HCT116 (cell line): ENCODE data around the gene VCAN. TPM values are rescaled to one million over a fixed set of nuclear protein-coding genes. Genes with fewer than 3 reads are reported as not detected.

Experiments used
- ATAC-seq: fragments of 200-7000 bp; cut with Tn5 transposase; 2 replicates; pipeline ENCODE4 v1.9.1; 2020; ENCODE audit warnings: mild to moderate bottlenecking, moderate library complexity
- BruUV-seq: library from RNA; stranded (reverse); fragments of 400-500 nt; replicated peaks from 2 replicates; lab custom pipeline; 2021; lab: Mats Ljungman, UMichigan
- CTCF ChIA-PET: fragments of 300-600 bp; sonication (Branson Sonifier 250); formaldehyde crosslinking; loops from one replicate; lab custom pipeline; 2021; ENCODE audit warnings: antibody characterized with exemption; lab: Charles Lee
- POLR2A ChIA-PET: fragments of 300-600, 350-600 bp; sonication (Branson Sonifier 250); formaldehyde crosslinking; loops from one replicate; lab custom pipeline; 2021; ENCODE audit warnings: antibody characterized with exemption; lab: Charles Lee
- RAD21 ChIA-PET, 2 experiments: fragments of 300-600 bp; sonication (Branson Sonifier 250); formaldehyde crosslinking; loops; one replicate each; lab custom pipeline; 2023; ENCODE audit warnings: low total read pairs in 2 of 2; ENCODE audit not compliant: uncharacterized antibody in 2 of 2, unreplicated experiment in 2 of 2, low non-redundant PET in 1 of 2; lab: Charles Lee
- DNase-seq: peaks from one replicate; pipeline ENCODE4 v3.0.0-alpha.2; 2010; ENCODE audit warnings: low read depth, low spot score
- H2AFZ ChIP-seq: fragments of 200-600 bp; shearing (Covaris generic), sonication (generic); 2 replicates; pipeline ENCODE4 v1.6.1; 2017; ENCODE audit warnings: low read depth, mixed run types, mixed read lengths, antibody characterized with exemption, low read length; ENCODE audit not compliant: poor library complexity, severe bottlenecking
- H3K27ac ChIP-seq: 2 replicates; pipeline ENCODE4 v1.5.1; 2012; ENCODE audit warnings: low read depth, low read length
- H3K27me3 ChIP-seq: fragments of 200-600 bp; sonication (generic); 2 replicates; pipeline ENCODE4 v1.6.1; 2016; ENCODE audit warnings: mixed run types, low read length, mixed read lengths; ENCODE audit not compliant: insufficient read depth
- H3K36me3 ChIP-seq, 2 experiments: fragments of 200-500 bp in 1 of 2; fragments of 200-600 bp in 1 of 2; sonication (Bioruptor generic) in 1 of 2; sonication (generic) in 1 of 2; 2 replicates each; pipeline versions ENCODE4 v1.5.1 to v1.6.1; 2014 to 2016; ENCODE audit warnings: low read length in 2 of 2, inconsistent platforms in 1 of 2, mixed read lengths in 1 of 2, mixed run types in 1 of 2; ENCODE audit not compliant: insufficient read depth in 2 of 2, control insufficient read depth in 1 of 2
- H3K4me1 ChIP-seq, 2 experiments: fragments of 200-600 bp in 1 of 2; sonication (generic) in 1 of 2; 2 replicates each; pipeline versions ENCODE4 v1.5.1 to v1.6.1; 2012 to 2017; ENCODE audit warnings: low read length in 2 of 2, inconsistent platforms in 1 of 2, mild to moderate bottlenecking in 1 of 2, mixed read lengths in 1 of 2, mixed run types in 1 of 2, moderate library complexity in 1 of 2; ENCODE audit not compliant: insufficient read depth in 2 of 2, control insufficient read depth in 1 of 2
- H3K4me2 ChIP-seq: fragments of 200-600 bp; sonication (generic); 2 replicates; pipeline ENCODE4 v1.6.1; 2017; ENCODE audit warnings: mixed run types, low read length, mixed read lengths
- H3K4me3 ChIP-seq, 2 experiments: fragments of 200-600 bp in 1 of 2; sonication (generic) in 1 of 2; replicated peaks in 1 of 2; 2 replicates each; pipeline ENCODE4 v1.5.1; 2011 to 2016; ENCODE audit warnings: low read length in 2 of 2, control low read depth in 1 of 2, low read depth in 1 of 2, mild to moderate bottlenecking in 1 of 2, mixed read lengths in 1 of 2, mixed run types in 1 of 2
- H3K79me2 ChIP-seq: fragments of 200-600 bp; sonication (generic); 2 replicates; pipeline ENCODE4 v1.6.1; 2017; ENCODE audit warnings: mild to moderate bottlenecking, mixed run types, low read length, moderate library complexity, mixed read lengths; ENCODE audit not compliant: insufficient read depth
- H3K9ac ChIP-seq: fragments of 200-600 bp; sonication (generic); 2 replicates; pipeline ENCODE4 v1.6.1; 2016; ENCODE audit warnings: low read length, mixed read lengths
- H3K9me2 ChIP-seq: fragments of 200-600 bp; sonication (generic), shearing (Covaris generic); 2 replicates; pipeline ENCODE4 v1.6.1; 2017; ENCODE audit warnings: mixed run types, mild to moderate bottlenecking, moderate library complexity; ENCODE audit not compliant: insufficient read depth
- H3K9me3 ChIP-seq, 2 experiments: fragments of 200-500 bp in 1 of 2; fragments of 200-600 bp in 1 of 2; sonication (Bioruptor generic) in 1 of 2; sonication (generic) in 1 of 2; 2 replicates each; pipeline ENCODE4 v1.6.1; 2014 to 2017; ENCODE audit warnings: low read length in 2 of 2, mixed read lengths in 2 of 2, inconsistent platforms in 1 of 2, low read depth in 1 of 2, mild to moderate bottlenecking in 1 of 2, mixed run types in 1 of 2, moderate library complexity in 1 of 2; ENCODE audit not compliant: control insufficient read depth in 1 of 2, insufficient read depth in 1 of 2
- H4K20me1 ChIP-seq: fragments of 200-600 bp; sonication (generic), shearing (Covaris generic); 2 replicates; pipeline ENCODE4 v1.6.1; 2017; ENCODE audit warnings: mixed run types, mild to moderate bottlenecking, moderate library complexity; ENCODE audit not compliant: insufficient read depth
- ATF3 ChIP-seq: IDR thresholded peaks from 2 replicates; pipeline ENCODE4 v1.6.1; 2012
- CBX3 ChIP-seq: IDR thresholded peaks from 2 replicates; pipeline ENCODE4 v1.6.1; 2012; ENCODE audit warnings: low read depth
- CEBPB ChIP-seq: IDR thresholded peaks from 2 replicates; pipeline ENCODE4 v1.6.1; 2012; ENCODE audit warnings: low read depth
- ELF1 ChIP-seq: IDR thresholded peaks from 2 replicates; pipeline ENCODE4 v1.6.1; 2012; ENCODE audit warnings: low read depth, borderline replicate concordance
- EZH2 ChIP-seq: fragments of 200-600 bp; sonication (generic); IDR thresholded peaks from 2 replicates; pipeline ENCODE4 v1.6.1; 2017; ENCODE audit warnings: antibody characterized with exemption, mixed run types
- EZH2phosphoT487 ChIP-seq: fragments of 200-600 bp; IDR thresholded peaks from 2 replicates; pipeline ENCODE4 v1.6.1; 2018; ENCODE audit warnings: antibody characterized with exemption, borderline replicate concordance
- POLR2A ChIP-seq: IDR thresholded peaks from 2 replicates; pipeline ENCODE4 v1.7.0; 2011; ENCODE audit warnings: borderline replicate concordance; ENCODE audit not compliant: insufficient read depth, insufficient read length; ENCODE audit errors: extremely low read depth
- POLR2AphosphoS5 ChIP-seq: IDR thresholded peaks from 2 replicates; pipeline ENCODE4 v1.6.1; 2011; ENCODE audit warnings: mild to moderate bottlenecking, low read depth, low read length, moderate library complexity
- RAD21 ChIP-seq: IDR thresholded peaks from 2 replicates; pipeline ENCODE4 v1.6.1; 2012; ENCODE audit warnings: low read depth, mild to moderate bottlenecking
- SIN3A ChIP-seq: IDR thresholded peaks from 2 replicates; pipeline ENCODE4 v1.6.1; 2012; ENCODE audit warnings: low read depth
- SP1 ChIP-seq: IDR thresholded peaks from 2 replicates; pipeline ENCODE4 v1.6.1; 2012; ENCODE audit warnings: low read depth
- SRF ChIP-seq: IDR thresholded peaks from 2 replicates; pipeline ENCODE4 v1.6.1; 2012; ENCODE audit warnings: low read depth
- TCF7L2 ChIP-seq: IDR thresholded peaks from 2 replicates; pipeline ENCODE4 v1.7.0; 2011; ENCODE audit warnings: borderline replicate concordance, inconsistent platforms; ENCODE audit not compliant: insufficient read depth, insufficient read length; ENCODE audit errors: extremely low read depth
- YY1 ChIP-seq: IDR thresholded peaks from 2 replicates; pipeline ENCODE4 v1.6.1; 2011; ENCODE audit warnings: low read length, low read depth, moderate library complexity, mild to moderate bottlenecking; ENCODE audit not compliant: insufficient replicate concordance; ENCODE audit errors: extremely low read depth
- ZBTB33 ChIP-seq: IDR thresholded peaks from 2 replicates; pipeline ENCODE4 v1.6.1; 2011; ENCODE audit warnings: mild to moderate bottlenecking, low read length, moderate library complexity; ENCODE audit not compliant: insufficient replicate concordance; ENCODE audit errors: extremely low read depth
- ZFX ChIP-seq: fragments of 450-650 bp; IDR thresholded peaks from 2 replicates; pipeline ENCODE4 v1.6.1; 2017
- intact Hi-C: fragments of 100-400 bp; cut with micrococcal nuclease; formaldehyde crosslinking; loops from 2 replicates; pipeline ENCODE4 v1.10.0; 2022
- total RNA-seq: library from RNA; stranded (reverse); gene quantifications from one replicate; pipeline ENCODE4 v1.2.1, GENCODE V29; 2021; ENCODE audit not compliant: unreplicated experiment
- TF ChIP-seq, protein P1 (sequence below): IDR thresholded peaks from 2 replicates; pipeline ENCODE4 v1.6.1; 2012
- TF ChIP-seq, protein P2 (sequence below), 3 experiments: fragments of 200-600 bp in 1 of 3; sonication (generic) in 1 of 3; IDR thresholded peaks in 2 of 3; conservative IDR thresholded peaks in 1 of 3; 2 replicates each; pipeline ENCODE4 v1.5.1; 2012 to 2017; ENCODE audit warnings: low read depth in 2 of 3, low read length in 2 of 3, antibody characterized with exemption in 1 of 3, borderline replicate concordance in 1 of 3, control low read depth in 1 of 3, mild to moderate bottlenecking in 1 of 3, mixed read lengths in 1 of 3, mixed run types in 1 of 3, moderate library complexity in 1 of 3; ENCODE audit not compliant: insufficient read depth in 1 of 3

VCAN gene
- total RNA-seq, 1 experiment from 2014 or later, result 49.9 TPM

DNA sequence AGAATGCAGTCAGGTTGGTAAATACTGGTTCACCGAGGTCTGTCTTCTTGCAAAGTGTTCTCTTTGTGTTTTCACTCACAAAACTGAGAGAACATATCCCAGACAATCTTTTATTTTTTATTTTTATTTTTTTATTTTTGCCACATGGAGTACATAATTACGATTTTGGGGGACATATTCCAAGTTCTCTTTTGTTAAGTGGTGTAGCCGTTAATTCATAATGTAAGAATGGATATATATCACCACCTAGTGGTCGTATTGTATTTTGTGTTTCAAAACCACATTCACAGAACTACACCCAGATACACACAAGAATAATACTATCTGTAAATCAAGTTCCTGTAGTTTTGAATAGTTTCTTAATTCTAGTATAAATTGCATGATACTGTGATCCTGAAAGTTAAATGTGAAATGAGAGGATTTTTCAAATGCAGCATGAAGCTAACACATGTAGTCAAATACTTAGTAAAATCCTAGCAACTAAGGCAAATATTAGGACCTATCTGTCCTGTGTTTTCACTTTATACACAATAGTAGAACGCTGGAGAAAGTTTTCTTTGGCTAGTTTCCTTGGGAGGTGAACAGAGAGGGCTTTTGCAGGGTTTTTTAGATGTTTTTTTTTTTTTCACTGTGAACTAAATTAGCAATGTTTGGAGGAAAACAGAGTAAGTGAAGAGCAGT, 92.7 kb downstream of the VCAN start (continued):
- TF ChIP-seq ATF3, result no peak
- TF ChIP-seq TCF7L2, result no peak
- no peak for TF ChIP-seq ZBTB33
- no peak for TF ChIP-seq SIN3A
- no peak for TF ChIP-seq SRF

GRCh38 chr5:83567741-83568140, 96.2 kb downstream of the VCAN start:
- no peak overlapping the region for H2AFZ ChIP-seq
- ChIA-PET CTCF (no interaction called here), RAD21 (no interaction called here), POLR2A (no interaction called here)
- H4K20me1 ChIP-seq, result no peaks in the 10 kb centered on the region
- H3K4me1 ChIP-seq, result peaks cover 9 to 13% of the 10 kb centered on the region in 2 experiments; a peak in 2 of 4 replicates
- intact Hi-C loops, result loop anchor here (10.0 kb wide), 1 partner anchor 663 kb away; no protein-coding TSS in a partner anchor
- no peak overlapping the region for H3K9ac ChIP-seq
- H3K27me3 ChIP-seq, result no peaks in the 10 kb centered on the region
- no peak for ATAC-seq
- H3K4me2 ChIP-seq, result no peak overlapping the region
- no peak for DNase-seq
- H3K9me3 ChIP-seq, result no peaks in the 10 kb centered on the region
- no peak overlapping the region for H3K4me3 ChIP-seq
- no peaks in the 10 kb centered on the region for H3K79me2 ChIP-seq
- no TSS peak for BruUV-seq
- H3K36me3 ChIP-seq, result peaks cover 0 to 4% of the 10 kb centered on the region in 2 experiments; a peak in 1 of 4 replicates
- H3K27ac ChIP-seq, result no peak overlapping the region
- no peaks in the 10 kb centered on the region for H3K9me2 ChIP-seq
- TF ChIP-seq POLR2AphosphoS5 (no peak), ATF3 (no peak), SRF (no peak), EZH2 (no peak), ZFX (no peak), CBX3 (no peak), YY1 (no peak), POLR2A (no peak), ELF1 (no peak), RAD21 (no peak), EZH2phosphoT487 (no peak), CEBPB (no peak), SP1 (no peak)
- TF ChIP-seq, protein P1, sequence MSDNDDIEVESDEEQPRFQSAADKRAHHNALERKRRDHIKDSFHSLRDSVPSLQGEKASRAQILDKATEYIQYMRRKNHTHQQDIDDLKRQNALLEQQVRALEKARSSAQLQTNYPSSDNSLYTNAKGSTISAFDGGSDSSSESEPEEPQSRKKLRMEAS, result no peak
- TF ChIP-seq, protein P2, sequence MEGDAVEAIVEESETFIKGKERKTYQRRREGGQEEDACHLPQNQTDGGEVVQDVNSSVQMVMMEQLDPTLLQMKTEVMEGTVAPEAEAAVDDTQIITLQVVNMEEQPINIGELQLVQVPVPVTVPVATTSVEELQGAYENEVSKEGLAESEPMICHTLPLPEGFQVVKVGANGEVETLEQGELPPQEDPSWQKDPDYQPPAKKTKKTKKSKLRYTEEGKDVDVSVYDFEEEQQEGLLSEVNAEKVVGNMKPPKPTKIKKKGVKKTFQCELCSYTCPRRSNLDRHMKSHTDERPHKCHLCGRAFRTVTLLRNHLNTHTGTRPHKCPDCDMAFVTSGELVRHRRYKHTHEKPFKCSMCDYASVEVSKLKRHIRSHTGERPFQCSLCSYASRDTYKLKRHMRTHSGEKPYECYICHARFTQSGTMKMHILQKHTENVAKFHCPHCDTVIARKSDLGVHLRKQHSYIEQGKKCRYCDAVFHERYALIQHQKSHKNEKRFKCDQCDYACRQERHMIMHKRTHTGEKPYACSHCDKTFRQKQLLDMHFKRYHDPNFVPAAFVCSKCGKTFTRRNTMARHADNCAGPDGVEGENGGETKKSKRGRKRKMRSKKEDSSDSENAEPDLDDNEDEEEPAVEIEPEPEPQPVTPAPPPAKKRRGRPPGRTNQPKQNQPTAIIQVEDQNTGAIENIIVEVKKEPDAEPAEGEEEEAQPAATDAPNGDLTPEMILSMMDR (IDR thresholded peaks at IDR 0.05 in 2 of 3, conservative IDR thresholded peaks at IDR 0.05 in 1 of 3; ENCODE audit: borderline replicate concordance in 1 of 3, insufficient read depth in 1 of 3, low read depth in 2 of 3, low read length in 2 of 3), result no peak
